HEK293T (cell line): Measurements from ENCODE around the gene CHST11.

Source experiments
- ARNT ChIP-seq: fragments of 450-650 bp; IDR thresholded peaks from 2 replicates; pipeline ENCODE4 v1.6.1; 2017; ENCODE audit warnings: mild to moderate bottlenecking
- BHLHE40 ChIP-seq: fragments of 450-650 bp; IDR thresholded peaks from 2 replicates; pipeline ENCODE4 v1.6.1; 2016; ENCODE audit warnings: mild to moderate bottlenecking, moderate library complexity, borderline replicate concordance
- FOXA1 ChIP-seq: fragments of 450-650 bp; IDR thresholded peaks from 2 replicates; pipeline ENCODE4 v1.6.1; 2016; ENCODE audit warnings: mild to moderate bottlenecking
- NFRKB ChIP-seq: fragments of 450-650 bp; IDR thresholded peaks from 2 replicates; pipeline ENCODE4 v1.6.1; 2016; ENCODE audit warnings: mild to moderate bottlenecking, moderate library complexity
- SP1 ChIP-seq: fragments of 450-650 bp; IDR thresholded peaks from 2 replicates; pipeline ENCODE4 v1.6.1; 2017
- SUZ12 ChIP-seq: fragments of 450-650 bp; IDR thresholded peaks from 2 replicates; pipeline ENCODE4 v1.6.1; 2016; ENCODE audit warnings: mild to moderate bottlenecking
- ZNF384 ChIP-seq: fragments of 450-650 bp; IDR thresholded peaks from 2 replicates; pipeline ENCODE4 v1.6.1; 2016

DNA sequence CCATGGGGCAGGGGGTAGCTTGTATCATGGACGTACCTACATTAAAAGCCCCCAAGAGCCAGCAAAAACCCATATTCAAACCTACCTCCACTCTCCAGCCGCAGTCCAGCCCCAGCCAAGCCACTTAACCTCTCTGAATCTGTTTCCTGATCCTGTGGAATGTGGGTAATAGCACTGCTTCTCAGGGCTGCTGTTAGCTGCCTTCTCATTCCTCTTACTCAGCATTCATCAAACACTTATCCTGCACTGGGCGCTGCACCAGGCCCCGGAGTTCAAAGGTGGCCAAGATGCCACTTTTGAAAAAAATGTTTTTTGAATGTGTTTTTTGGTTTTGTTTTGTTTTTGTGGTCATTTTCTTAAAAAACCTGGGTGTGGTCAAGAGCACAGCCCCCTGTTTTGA is 237.4 kb downstream of the CHST11 start:
- TF ChIP-seq BHLHE40 (no peak), ARNT (no peak), SUZ12 (no peak), ZNF384 (no peak), NFRKB (no peak), SP1 (no peak), FOXA1 (no peak)
